Endothelial cell (in vitro differentiated cells): ENCODE results near the gene MAN1A2. TPM values are rescaled to one million over a fixed set of nuclear protein-coding genes. Genes with fewer than 3 reads are reported as not detected.

Experiments used
- DNase-seq: peaks from one replicate; pipeline ENCODE4 v3.0.0; 2021; ENCODE audit warnings: low spot score
- H3K27ac Mint-ChIP-seq: one replicate; pipeline ENCODE4 v1.8.0; 2021; ENCODE audit warnings: mixed read lengths, inconsistent platforms; ENCODE audit not compliant: unreplicated experiment
- H3K27me3 Mint-ChIP-seq: one replicate; pipeline ENCODE4 v1.8.0; 2021; ENCODE audit warnings: mild to moderate bottlenecking, moderate library complexity, mixed read lengths, inconsistent platforms; ENCODE audit not compliant: unreplicated experiment
- H3K36me3 Mint-ChIP-seq: one replicate; pipeline ENCODE4 v1.8.0; 2021; ENCODE audit warnings: mild to moderate bottlenecking, low read depth, mixed read lengths, inconsistent platforms; ENCODE audit not compliant: unreplicated experiment
- H3K4me1 Mint-ChIP-seq: one replicate; pipeline ENCODE4 v1.8.0; 2021; ENCODE audit warnings: mild to moderate bottlenecking, mixed read lengths, inconsistent platforms; ENCODE audit not compliant: unreplicated experiment
- H3K4me3 Mint-ChIP-seq: one replicate; pipeline ENCODE4 v1.8.0; 2021; ENCODE audit warnings: mild to moderate bottlenecking, mixed read lengths, inconsistent platforms; ENCODE audit not compliant: unreplicated experiment
- H3K9me3 Mint-ChIP-seq: one replicate; pipeline ENCODE4 v1.8.0; 2021; ENCODE audit warnings: mixed read lengths, inconsistent platforms; ENCODE audit not compliant: unreplicated experiment
- total RNA-seq: library from RNA; stranded (reverse); fragmentation: NEBNext Ultra II Directional; extraction: Animal tissue kit (Norgen Biotek cat#: 25700); gene quantifications from one replicate; pipeline ENCODE4 v1.2.1, GENCODE V29; 2021; ENCODE audit not compliant: unreplicated experiment
- TF ChIP-seq, protein P1 (sequence below): fragments of 200-600 bp; sonication (generic); IDR thresholded peaks from one replicate; pipeline ENCODE4 v1.5.0; 2021; ENCODE audit warnings: antibody characterized with exemption; ENCODE audit not compliant: unreplicated experiment

MAN1A2 gene
- total RNA-seq, 1 donor from 2014 or later: 36.4 TPM

DNA sequence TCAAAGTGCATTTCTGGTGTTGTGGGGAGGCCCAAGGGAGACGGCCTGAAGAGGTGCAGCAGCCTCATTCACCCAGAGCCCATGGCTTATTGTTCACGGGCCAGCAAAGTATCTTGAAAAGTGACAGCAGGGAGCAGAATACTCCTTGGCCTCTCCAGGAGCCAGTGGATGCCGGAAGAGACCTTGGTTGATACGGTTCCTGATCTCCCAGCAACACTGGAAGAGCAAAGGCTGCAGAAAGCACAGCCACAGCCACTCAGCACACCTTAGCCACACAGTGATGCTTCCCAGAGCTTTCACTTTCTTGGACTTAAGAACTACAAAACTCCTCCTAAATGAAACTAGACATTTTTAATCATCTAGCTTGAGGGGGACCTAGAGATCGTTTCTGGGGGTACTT is 174.3 kb downstream of the MAN1A2 start:
- H3K27me3 Mint-ChIP-seq: no peaks in the 10 kb centered on the region
- no peak overlapping the region for H3K27ac Mint-ChIP-seq
- H3K36me3 Mint-ChIP-seq: no peaks in the 10 kb centered on the region

DNA sequence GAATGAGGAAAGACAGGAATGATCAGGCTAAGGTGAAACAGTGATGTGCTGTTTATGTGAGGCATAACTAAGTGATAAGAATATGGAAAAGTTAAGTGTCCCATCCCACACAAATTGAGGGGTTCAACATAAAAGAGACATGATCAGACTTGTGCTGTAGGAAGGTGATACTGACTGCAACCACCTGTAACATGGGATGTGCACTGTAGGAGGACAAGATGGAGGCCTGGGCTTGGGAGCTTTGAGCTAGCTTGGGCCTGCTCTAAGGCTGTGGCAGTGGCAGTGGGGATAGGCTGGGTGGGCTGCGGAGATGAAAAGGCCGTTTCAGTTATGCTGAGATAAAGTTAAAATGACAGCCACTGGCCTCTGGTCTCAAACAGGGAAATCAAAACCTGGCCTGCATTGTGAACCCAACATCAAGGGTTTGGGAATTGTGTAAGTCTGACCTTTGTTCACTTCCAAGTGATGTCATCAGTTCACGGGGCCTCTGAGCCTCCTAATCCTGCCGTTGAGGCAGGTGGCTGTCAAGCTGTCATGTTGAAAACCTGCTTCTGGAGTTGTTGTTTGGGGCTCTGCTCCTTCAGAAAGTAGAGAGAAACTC is 177.4 kb downstream of the MAN1A2 start:
- H3K4me1 Mint-ChIP-seq: peaks cover 13% of the 10 kb centered on the region
- H3K27me3 Mint-ChIP-seq: peaks cover 1% of the 10 kb centered on the region
- H3K36me3 Mint-ChIP-seq: no peaks in the 10 kb centered on the region
- no peak overlapping the region for H3K4me3 Mint-ChIP-seq
- H3K9me3 Mint-ChIP-seq: no peaks in the 10 kb centered on the region
- TF ChIP-seq, protein P1, sequence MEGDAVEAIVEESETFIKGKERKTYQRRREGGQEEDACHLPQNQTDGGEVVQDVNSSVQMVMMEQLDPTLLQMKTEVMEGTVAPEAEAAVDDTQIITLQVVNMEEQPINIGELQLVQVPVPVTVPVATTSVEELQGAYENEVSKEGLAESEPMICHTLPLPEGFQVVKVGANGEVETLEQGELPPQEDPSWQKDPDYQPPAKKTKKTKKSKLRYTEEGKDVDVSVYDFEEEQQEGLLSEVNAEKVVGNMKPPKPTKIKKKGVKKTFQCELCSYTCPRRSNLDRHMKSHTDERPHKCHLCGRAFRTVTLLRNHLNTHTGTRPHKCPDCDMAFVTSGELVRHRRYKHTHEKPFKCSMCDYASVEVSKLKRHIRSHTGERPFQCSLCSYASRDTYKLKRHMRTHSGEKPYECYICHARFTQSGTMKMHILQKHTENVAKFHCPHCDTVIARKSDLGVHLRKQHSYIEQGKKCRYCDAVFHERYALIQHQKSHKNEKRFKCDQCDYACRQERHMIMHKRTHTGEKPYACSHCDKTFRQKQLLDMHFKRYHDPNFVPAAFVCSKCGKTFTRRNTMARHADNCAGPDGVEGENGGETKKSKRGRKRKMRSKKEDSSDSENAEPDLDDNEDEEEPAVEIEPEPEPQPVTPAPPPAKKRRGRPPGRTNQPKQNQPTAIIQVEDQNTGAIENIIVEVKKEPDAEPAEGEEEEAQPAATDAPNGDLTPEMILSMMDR: no peak
- no peak overlapping the region for H3K27ac Mint-ChIP-seq
- no peak for DNase-seq

More for the DNA sequence above, 174.3 kb downstream of the MAN1A2 start:
- TF ChIP-seq, protein P1: no peak
- H3K4me3 Mint-ChIP-seq: no peak overlapping the region
- H3K9me3 Mint-ChIP-seq: no peaks in the 10 kb centered on the region
- DNase-seq: no peak
- peaks cover 13% of the 10 kb centered on the region for H3K4me1 Mint-ChIP-seq

DNA sequence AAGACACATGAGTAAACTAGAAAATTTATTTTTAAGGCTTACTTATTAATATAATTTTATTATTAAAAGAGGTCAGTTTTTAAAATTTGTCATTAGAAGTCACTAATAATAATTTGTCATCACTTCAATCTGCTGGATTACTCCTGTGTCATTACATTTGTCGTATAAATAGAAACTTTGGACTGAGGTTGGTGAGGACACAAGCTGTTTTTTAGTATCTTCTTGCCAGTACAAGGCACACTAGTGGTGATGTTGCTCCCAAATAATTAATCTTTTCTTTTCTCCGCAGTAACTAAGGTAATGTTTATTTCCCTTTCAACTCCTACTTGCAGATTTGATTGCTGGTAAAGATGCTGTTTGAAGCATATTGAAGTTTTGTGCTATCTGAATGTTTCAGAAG is 179.2 kb downstream of the MAN1A2 start:
- no peak overlapping the region for H3K27ac Mint-ChIP-seq
- peaks cover 13% of the 10 kb centered on the region for H3K4me1 Mint-ChIP-seq
- no peak overlapping the region for H3K4me3 Mint-ChIP-seq
- TF ChIP-seq, protein P1: no peak
- peaks cover 1% of the 10 kb centered on the region for H3K27me3 Mint-ChIP-seq
- no peaks in the 10 kb centered on the region for H3K9me3 Mint-ChIP-seq
- H3K36me3 Mint-ChIP-seq: no peaks in the 10 kb centered on the region
- DNase-seq: no peak

DNA sequence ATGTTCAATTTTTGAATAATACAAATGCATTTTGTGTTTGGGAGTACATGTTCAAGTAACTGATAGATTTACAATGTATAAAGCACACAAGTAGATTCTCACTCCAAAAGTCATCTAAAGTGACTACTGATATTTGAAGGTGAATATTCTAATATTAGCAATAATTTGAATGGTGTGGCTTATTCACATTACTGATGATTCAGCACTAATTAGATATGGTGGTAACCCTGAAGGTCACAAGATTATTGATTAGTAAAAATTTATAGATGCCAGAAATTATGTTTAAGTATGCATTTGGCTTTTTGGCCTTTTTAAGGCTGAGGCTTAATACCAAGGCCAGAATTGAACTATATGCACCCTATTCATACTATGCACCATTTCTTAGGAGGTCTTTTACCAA is 186.2 kb downstream of the MAN1A2 start:
- Mint-ChIP-seq H3K27me3 (peaks cover 1% of the 10 kb centered on the region), H3K36me3 (no peaks in the 10 kb centered on the region), H3K27ac (no peak overlapping the region), H3K4me3 (no peak overlapping the region), H3K9me3 (no peaks in the 10 kb centered on the region), H3K4me1 (no peaks in the 10 kb centered on the region)
- DNase-seq: no peak
- TF ChIP-seq, protein P1: no peak

DNA sequence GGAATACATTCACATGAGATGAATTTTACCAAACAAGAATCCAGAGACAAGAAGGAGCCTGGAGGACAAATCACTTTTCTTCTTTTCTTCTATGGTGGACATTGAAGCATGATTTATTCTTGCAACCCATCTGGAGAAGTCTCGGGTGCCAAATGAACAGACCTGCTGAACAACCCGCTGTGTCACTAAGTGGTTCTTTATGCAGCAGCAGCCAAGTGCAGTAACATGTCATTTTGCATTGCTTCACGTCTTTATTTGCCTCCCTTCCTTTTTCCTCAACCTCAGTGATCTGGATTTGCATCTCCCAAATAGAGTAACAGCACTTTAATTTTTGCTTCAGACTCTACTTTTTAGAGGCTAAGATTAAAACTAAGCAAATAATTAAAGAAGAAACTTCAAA is 188.6 kb downstream of the MAN1A2 start:
- Mint-ChIP-seq H3K27me3 (peaks cover 3% of the 10 kb centered on the region), H3K36me3 (no peaks in the 10 kb centered on the region), H3K4me3 (no peak overlapping the region), H3K9me3 (no peaks in the 10 kb centered on the region), H3K27ac (no peak overlapping the region), H3K4me1 (no peaks in the 10 kb centered on the region)
- no peak for DNase-seq
- TF ChIP-seq, protein P1: no peak
